Natural killer cell (primary cell): ENCODE data around the gene OR4C45. TPM values are rescaled to one million over a fixed set of nuclear protein-coding genes. Genes with fewer than 3 reads are reported as not detected.

Source experiments
- ATAC-seq, 3 donors: fragments of 150-1000 bp in 2 of 3; fragments of 200-7000 bp in 1 of 3; cut with Tn5 transposase; 1 replicate in 1 of 3; 2 replicates in 2 of 3; pipeline ENCODE4 v1.10.0; 2021; ENCODE audit warnings: mild to moderate bottlenecking in 2 of 3, moderate library complexity in 2 of 3
- DNase-seq, 2 donors: peaks; one replicate each; pipeline versions ENCODE4 v3.0.0 to v3.0.0-alpha.2; 2013 to 2021; ENCODE audit warnings: mixed read lengths in 1 of 2
- H3K27ac ChIP-seq: one replicate; pipeline ENCODE4 v1.5.1; 2013; ENCODE audit warnings: mild to moderate bottlenecking, low read length
- H3K27me3 ChIP-seq: one replicate; pipeline ENCODE4 v1.6.1; 2013; ENCODE audit warnings: low read length; ENCODE audit not compliant: control insufficient read depth, insufficient read depth
- H3K36me3 ChIP-seq: one replicate; pipeline ENCODE4 v1.6.1; 2013; ENCODE audit warnings: low read length; ENCODE audit not compliant: control insufficient read depth, insufficient read depth
- H3K4me1 ChIP-seq: one replicate; pipeline ENCODE4 v1.6.1; 2013; ENCODE audit warnings: low read length; ENCODE audit not compliant: control insufficient read depth, insufficient read depth
- H3K4me3 ChIP-seq: one replicate; pipeline ENCODE4 v1.5.1; 2013; ENCODE audit warnings: low read length
- H3K9me3 ChIP-seq: one replicate; pipeline ENCODE4 v1.6.1; 2013; ENCODE audit warnings: low read length; ENCODE audit not compliant: control insufficient read depth, insufficient read depth
- H3K27ac Mint-ChIP-seq, 2 donors: one replicate each; pipeline ENCODE4 v1.8.0; 2022; ENCODE audit warnings: mild to moderate bottlenecking in 2 of 2, mixed read lengths in 2 of 2, moderate library complexity in 1 of 2
- H3K27me3 Mint-ChIP-seq, 2 donors: one replicate each; pipeline ENCODE4 v1.8.0; 2022; ENCODE audit warnings: low read depth in 2 of 2, mixed read lengths in 2 of 2
- H3K36me3 Mint-ChIP-seq: one replicate; pipeline ENCODE4 v1.8.0; 2022; ENCODE audit warnings: mixed read lengths
- H3K4me1 Mint-ChIP-seq, 2 donors: one replicate each; pipeline ENCODE4 v1.8.0; 2022; ENCODE audit warnings: mixed read lengths in 2 of 2
- H3K4me3 Mint-ChIP-seq: one replicate; pipeline ENCODE4 v1.8.0; 2022; ENCODE audit warnings: mild to moderate bottlenecking, moderate library complexity, mixed read lengths
- H3K9me3 Mint-ChIP-seq, 2 donors: one replicate each; pipeline ENCODE4 v1.8.0; 2022; ENCODE audit warnings: mixed read lengths in 2 of 2
- CTCF ChIP-seq: fragments of 200-600 bp; IDR thresholded peaks from one replicate; pipeline ENCODE4 v1.8.0; 2022; ENCODE audit warnings: antibody characterized with exemption
- WGBS: methylation state at CpG from one replicate; pipeline ENCODE4 v1.1.7; 2013; ENCODE audit warnings: missing lambda C conversion rate; ENCODE audit not compliant: insufficient coverage; 5-methylcytosine and 5-hydroxymethylcytosine counted together
- intact Hi-C: fragments of 100-400 bp; cut with micrococcal nuclease; formaldehyde crosslinking; loops from one replicate; pipeline ENCODE4 v1.14.2; 2022
- total RNA-seq, 4 donors: library from RNA; stranded (reverse); fragments of 120-200 nt in 1 of 4; gene quantifications; one replicate each; pipeline versions ENCODE4 v1.2.3 to v1.2.4, GENCODE V29; 2013 to 2022

Gene OR4C45
- total RNA-seq, 3 donors from 2014 or later (not counting 1 experiment from before 2014, with no cell fraction given) = not detected

GRCh38 chr11:50071584-50072225 is 39.0 kb downstream of the OR4C45 start:
- peaks cover 63% of the 10 kb centered on the region for H3K9me3 ChIP-seq
- no peak for DNase-seq
- Mint-ChIP-seq H3K27me3 (no peaks in the 10 kb centered on the region), H3K36me3 (peaks cover 55% of the 10 kb centered on the region), H3K27ac (no peak overlapping the region), H3K9me3 (peaks cover 22 to 59% of the 10 kb centered on the region in 2 donors), H3K4me3 (no peak overlapping the region), H3K4me1 (no peaks in the 10 kb centered on the region)
- ATAC-seq = no peak
- no peaks in the 10 kb centered on the region for H3K36me3 ChIP-seq
- 55% methylated on average over 9 of the region's 9 CpGs for WGBS
- no peaks in the 10 kb centered on the region for H3K4me1 ChIP-seq
- intact Hi-C loops = no loop called here
- no peak overlapping the region for H3K4me3 ChIP-seq
- no peak overlapping the region for H3K27ac ChIP-seq
- no peaks in the 10 kb centered on the region for H3K27me3 ChIP-seq
- no peak for TF ChIP-seq CTCF

GRCh38 chr11:50072226-50073112 is 39.8 kb downstream of the OR4C45 start:
- 79% methylated on average over 12 of the region's 12 CpGs for WGBS
- intact Hi-C loops = no loop called here
- DNase-seq (no peak), ATAC-seq (no peak)
- H3K27ac ChIP-seq = no peak overlapping the region
- H3K27ac Mint-ChIP-seq = no peak overlapping the region
- H3K9me3 Mint-ChIP-seq = peaks cover 27 to 66% of the 10 kb centered on the region in 2 donors
- H3K4me3 Mint-ChIP-seq = no peak overlapping the region
- H3K9me3 ChIP-seq = peaks cover 70% of the 10 kb centered on the region
- no peaks in the 10 kb centered on the region for H3K27me3 ChIP-seq
- H3K4me3 ChIP-seq = no peak overlapping the region
- TF ChIP-seq CTCF = no peak
- H3K4me1 ChIP-seq = no peaks in the 10 kb centered on the region
- H3K36me3 Mint-ChIP-seq = peaks cover 63% of the 10 kb centered on the region
- H3K36me3 ChIP-seq = no peaks in the 10 kb centered on the region
- no peaks in the 10 kb centered on the region for H3K27me3 Mint-ChIP-seq
- no peaks in the 10 kb centered on the region for H3K4me1 Mint-ChIP-seq

DNA sequence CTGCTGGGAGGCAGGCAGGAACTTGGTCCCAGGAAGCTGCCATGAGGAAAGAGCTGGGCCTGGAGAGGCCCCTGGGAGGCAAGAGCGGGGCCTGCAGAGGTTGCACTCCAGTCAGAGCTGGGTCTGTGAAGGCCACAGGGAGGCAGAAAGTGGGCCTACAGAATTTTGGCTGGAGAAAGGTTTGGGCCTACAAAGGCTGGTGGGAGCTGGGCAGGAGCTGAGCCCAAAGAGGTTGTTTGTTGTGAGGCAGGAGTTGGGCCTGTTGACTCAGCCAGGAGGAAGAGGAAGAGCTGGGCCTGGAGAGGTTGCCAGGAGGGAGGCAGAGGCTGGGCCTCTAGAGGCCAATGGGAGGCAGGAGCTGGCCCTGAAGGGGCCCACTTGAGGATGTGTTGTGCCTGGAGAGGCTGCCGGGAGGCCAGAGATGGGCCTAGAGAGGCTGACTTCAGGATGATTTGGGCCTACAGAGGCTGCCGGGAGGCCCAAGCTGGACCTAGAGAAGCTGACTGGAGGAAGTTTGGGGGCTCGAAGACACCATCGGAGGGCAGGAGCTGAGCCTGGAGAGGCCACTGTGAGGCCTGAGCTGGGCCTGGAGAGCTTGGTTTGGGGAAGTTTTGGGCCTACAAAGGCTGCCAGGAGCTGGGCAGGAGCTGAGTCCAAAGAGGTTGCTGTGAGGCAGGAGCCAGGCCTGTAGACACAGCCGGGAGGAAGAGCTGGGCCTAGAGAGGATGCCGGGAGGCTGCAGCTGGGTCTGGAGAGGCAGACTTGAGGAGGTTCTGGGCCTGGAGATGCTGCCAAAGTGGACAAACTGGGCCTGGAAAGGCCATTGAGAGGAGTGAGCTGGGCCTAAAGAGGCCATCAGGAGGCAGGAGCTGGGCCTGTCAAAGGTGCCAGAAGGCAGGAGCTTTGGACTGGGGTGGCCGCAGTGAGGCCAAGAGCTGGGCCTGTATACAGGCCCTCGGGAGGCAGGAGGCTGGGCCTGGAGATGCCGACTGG is 40.7 kb downstream of the OR4C45 start:
- Mint-ChIP-seq H3K4me1 (no peaks in the 10 kb centered on the region), H3K9me3 (peaks cover 31 to 68% of the 10 kb centered on the region in 2 donors), H3K27ac (no peak overlapping the region), H3K4me3 (no peak overlapping the region), H3K36me3 (peaks cover 65% of the 10 kb centered on the region), H3K27me3 (no peaks in the 10 kb centered on the region)
- Histone ChIP-seq H3K27me3 (no peaks in the 10 kb centered on the region), H3K9me3 (peaks cover 77% of the 10 kb centered on the region), H3K4me3 (no peak overlapping the region), H3K27ac (no peak overlapping the region), H3K4me1 (no peaks in the 10 kb centered on the region), H3K36me3 (no peaks in the 10 kb centered on the region)
- DNase-seq (no peak), ATAC-seq (no peak)
- TF ChIP-seq CTCF = no peak
- intact Hi-C loops = no loop called here
- 91% methylated on average over 10 of the region's 10 CpGs for WGBS
